GM19025 (cell line): ENCODE results near the gene MAFG.

Experiments
- ATAC-seq: cut with Tn5 transposase; IDR thresholded peaks from one replicate; pipeline ENCODE4 v1.9.1; 2021; ENCODE audit warnings: mild to moderate bottlenecking, low read depth, moderate library complexity; ENCODE audit not compliant: unreplicated experiment

The MAFG gene

DNA sequence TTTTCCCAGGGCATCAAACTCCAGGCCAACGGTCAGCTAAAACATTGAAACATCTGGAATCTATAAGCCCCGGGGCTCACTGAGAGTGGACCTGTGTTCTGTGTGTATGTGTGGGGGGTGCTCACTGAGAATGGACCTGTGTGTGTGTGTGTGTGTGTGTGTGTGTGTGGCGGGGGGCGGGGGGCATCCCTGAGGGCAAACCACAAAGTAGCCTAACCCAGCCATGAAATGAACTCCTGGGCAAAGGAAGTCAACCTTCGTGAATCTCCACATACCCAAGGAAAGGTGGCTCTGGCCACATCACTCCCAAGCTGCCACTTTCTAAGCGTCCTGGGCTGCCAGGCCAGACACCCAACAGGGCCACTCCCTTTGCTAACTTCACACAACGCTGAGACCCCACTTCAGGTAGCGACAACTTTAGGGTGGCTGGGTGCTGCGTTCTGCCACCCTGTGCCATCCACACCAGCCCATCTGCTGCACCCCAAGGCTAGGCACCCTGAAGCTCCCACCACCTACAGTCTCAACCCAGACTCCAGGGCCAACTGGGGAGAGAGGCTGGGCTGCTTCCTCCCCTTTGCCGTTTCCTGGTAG is 1.6 kb downstream of the MAFG start:
- no peak for ATAC-seq

DNA sequence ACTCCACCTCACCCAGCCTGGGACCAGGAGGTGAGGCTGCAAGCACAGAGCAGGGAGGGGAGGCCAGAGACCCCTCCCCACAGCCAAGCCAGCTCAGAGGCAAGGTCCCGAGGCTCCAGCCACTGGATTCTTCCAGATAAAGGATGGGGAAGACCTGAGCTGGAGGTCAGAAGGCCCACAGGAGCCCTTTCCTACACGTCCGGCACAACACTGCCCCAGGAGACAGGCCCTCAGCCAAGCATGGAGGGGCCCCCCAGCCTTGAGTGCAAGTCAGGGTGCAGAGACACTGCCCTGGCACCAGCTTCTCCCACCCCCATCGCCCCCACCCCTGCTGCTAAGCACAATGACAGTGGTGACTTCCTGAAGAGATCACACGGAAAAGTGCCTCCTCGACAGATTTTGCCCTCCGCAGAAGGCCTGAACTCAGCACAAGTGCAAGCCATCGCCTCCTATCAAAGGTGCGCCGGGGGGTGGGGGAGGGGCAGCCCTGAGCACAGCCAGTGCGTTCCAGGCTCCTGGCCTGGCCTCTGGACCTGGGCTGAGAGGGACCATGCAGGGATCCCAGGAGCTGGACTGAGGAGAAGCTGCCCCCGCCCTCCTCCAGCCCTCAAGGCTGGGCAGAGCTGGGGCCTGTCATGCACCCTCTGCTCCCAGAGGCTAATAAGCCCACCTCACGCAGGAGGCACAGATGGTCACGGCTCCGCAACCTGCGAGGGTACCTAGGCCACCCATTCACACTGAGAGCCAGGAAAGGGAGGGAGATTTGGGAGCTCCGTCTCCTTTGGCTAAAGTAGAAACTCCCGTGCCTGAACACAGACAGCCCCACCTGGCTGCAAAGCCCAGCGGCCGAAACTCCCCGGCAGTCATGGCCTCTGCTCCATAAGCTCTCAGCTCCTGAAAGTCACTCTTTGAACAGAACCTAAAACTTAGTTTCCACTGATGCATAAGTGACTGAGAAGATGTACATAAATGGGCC is 2.7 kb downstream of the MAFG start:
- ATAC-seq: no peak

DNA sequence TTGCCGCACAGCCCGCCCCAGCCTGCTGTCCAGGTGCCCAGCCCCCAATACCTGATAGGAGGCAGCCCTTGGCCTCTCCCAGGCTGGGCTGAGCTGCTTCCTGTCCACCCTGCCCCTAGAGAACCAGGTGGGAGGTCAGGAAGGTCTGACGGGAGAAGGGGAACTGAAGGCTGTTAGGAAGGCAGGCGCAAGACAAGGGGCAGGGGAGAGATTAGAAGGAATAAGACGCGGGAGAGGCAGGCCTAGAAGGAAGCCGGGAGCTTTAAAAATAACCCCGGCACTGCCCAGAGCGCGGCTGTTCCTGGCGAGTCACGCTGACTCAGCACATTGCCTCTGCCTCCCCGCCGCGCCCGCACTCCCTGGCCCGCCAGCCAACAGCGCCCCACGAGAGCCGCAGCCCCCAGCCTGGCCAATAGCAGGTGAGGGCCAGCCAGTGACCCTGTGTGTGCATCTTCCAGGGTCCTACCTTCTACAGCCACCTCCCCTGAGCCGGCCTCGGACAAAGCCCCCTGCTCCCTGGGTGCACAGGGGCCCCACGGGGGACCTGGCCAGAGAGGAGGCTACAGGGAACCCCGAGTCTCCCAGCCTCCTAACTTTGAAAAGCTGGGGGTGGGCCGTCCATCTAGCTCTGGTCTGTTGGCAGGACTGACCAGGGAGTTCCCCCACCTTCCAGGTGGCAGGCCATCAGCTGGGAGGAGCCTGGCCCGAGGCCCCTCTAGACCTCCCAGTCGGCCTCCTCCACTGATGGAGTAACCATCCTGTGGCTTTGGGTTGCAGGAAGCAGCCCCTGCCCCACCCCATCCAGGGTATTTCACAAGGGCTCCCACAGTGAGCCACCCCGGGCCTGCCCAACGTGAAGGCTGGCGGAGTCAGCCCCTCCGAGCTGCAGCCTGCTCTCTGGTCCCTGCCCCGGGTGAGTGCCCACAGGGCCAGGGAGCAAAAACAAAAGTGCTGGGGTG is 4.0 kb downstream of the MAFG start:
- ATAC-seq: no peak

DNA sequence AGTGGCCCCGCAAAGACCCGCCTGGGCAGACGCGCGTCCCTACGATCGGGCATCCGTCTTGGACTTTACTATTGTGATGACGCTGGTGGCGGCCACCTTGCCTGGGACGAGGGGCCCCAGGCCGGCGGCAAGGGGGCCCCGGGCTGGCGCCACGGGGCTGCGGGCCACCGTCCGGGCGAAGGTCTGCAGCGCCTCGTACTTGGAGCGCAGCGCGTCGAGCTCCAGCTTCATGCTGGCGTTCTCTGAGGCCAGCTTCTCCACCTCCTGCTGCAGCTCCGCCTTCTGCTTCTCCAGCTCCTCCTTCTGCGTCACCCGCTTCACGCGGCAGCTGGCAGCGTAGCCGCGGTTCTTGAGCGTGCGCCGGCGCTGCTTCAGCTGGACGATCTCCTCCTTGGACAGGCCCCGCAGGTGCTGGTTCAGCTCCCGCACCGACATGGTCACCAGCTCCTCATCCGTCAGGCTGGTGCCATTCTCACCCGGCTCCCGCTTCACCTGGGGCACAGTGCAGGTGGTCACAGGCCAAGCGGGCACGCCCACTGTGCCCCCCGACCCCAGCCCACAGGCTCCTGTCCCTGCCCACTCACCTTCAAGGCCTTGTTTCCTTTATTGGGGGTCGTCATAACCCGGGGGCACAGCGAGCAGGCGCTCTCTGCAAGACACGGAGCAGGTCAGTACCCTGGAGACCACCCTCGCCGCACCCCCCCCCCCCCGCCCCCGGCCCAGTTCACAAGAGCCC is 4.8 kb downstream of the MAFG start:
- ATAC-seq: no peak

DNA sequence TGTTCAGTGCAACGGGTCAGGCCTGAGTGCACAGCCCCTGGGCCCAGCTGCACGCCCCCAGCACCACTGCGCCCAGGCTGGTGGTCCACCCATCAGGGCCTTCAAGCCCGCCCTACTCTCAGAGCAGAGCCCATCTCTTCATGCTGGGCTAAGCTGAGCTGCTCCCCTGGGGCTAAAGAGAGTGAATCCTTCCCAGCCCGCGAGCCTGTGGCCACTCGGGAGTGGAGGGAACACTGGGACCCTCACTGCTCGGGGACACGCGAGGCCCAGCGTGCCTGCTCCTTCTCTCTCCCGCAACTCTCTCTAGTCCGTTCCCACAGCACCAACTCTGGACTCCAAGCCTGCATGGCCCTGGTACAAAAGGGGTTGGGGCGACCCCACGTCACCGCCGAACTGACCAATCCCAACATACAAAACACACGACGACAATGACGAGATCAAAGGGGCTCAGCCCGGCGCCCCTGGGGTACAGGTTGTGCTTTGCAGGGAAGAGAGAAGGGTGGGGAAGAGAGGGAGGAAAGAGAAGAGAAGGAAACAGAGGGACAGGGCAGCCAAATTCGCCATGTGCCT is 5.5 kb downstream of the MAFG start:
- ATAC-seq: no peak

DNA sequence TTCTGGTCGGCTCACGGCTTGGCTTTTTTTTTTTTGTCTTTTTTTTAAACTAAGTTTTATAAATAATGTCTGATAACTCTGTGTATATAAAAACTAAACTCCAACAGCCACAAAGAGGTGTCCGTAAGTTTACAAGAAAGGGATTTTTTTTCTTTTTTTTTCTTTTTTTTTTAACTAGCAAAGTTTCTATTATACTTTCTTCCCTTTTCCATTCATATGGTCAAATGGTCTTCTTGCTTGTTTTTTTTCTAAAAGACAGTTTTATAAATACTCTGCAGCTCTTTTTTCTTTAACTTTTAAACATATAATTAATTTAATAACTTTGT is 6.0 kb downstream of the MAFG start:
- ATAC-seq: no peak

DNA sequence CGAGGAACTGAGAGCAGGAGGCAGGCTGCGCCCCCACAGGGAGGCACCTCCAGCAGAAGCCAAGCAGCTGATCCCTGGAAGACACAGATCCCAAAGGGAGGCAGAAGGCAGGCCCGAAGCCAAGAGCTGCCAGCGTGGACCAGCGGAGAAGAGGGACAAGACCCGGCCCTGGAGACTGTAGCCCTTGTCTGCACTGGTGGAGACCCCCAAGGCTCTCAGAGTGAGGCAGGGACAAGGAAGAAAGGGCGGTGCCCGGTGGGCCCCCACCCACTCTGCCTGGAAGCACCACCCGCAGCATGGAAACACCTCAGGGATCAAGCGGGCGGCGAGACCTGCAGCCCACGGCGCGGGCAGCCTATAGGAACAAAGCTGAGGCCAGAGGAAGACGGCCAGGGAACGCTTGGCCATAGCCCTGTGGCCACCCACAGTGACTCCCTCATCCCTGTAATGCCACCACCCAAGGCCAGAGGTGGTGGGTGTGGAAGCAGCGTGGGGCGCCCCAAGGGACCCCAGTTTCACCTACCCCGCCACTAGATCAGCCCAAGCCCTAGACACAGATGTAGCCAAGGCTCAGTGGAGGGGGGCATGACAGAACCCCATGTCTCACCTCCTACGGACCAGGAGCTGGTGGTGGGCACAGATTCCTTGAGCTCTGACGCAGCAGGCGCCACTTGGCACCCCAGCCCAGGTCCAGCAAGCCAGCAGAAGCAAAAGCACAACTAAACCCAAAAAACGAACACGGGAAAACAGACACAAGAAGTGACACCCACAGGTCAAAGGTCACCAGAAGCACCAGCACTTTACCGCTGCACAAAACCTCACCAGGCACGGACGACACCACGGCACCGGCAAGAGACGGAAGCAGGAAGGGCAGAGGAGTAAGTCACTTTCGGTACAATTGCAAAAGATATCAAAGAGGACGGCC is 6.7 kb downstream of the MAFG start:
- no peak for ATAC-seq

DNA sequence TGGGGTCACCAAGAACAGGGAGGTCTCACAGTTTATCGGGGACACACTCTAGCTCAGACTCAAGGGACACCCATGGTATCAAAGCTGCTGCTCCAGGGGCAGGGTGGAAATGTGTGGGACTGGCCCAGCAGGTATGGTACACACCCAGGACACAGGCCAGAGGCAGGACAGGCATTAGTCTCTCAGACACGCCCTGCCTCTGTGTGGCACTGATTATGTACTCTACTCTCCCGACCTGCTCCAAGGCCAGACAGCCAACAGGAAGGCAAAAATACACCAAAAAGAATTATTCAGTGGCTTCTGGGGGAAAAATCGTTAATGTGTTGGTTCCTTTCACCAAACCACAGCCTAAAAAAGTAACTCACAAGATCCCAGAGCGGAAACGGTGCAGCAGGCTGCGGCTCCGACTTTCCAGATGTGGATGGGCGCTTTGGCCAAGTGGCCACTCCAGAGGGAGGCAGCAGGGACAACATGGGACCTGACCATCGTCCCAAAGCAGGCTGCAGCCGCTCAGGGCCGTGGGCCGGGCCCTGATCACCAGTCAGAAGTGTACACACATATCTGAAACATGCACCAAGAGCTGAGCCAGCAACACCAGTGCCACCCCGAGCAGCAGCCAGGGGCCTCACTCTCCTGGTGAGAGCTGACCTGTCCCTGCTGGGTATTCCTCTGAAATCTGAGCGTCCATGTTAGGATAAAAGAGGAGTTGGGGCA is 8.5 kb downstream of the MAFG start:
- ATAC-seq: no peak

DNA sequence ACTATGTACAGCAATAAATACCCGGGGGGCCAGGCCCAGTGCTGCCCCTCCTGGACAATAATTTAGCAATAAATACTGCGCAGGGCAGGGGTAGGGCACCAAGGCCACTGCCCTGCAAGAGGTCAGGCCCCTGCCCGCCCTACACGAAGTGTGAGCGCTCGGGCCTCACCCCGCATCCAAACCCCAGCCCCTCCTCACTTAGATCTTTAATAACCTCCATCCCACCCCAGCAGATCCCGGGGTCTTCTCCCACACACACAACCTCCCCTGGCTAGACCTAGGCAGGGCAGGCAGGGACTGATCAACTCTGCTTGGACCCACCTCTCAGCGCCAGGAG is 9.2 kb downstream of the MAFG start:
- ATAC-seq: peak; percentile 24

DNA sequence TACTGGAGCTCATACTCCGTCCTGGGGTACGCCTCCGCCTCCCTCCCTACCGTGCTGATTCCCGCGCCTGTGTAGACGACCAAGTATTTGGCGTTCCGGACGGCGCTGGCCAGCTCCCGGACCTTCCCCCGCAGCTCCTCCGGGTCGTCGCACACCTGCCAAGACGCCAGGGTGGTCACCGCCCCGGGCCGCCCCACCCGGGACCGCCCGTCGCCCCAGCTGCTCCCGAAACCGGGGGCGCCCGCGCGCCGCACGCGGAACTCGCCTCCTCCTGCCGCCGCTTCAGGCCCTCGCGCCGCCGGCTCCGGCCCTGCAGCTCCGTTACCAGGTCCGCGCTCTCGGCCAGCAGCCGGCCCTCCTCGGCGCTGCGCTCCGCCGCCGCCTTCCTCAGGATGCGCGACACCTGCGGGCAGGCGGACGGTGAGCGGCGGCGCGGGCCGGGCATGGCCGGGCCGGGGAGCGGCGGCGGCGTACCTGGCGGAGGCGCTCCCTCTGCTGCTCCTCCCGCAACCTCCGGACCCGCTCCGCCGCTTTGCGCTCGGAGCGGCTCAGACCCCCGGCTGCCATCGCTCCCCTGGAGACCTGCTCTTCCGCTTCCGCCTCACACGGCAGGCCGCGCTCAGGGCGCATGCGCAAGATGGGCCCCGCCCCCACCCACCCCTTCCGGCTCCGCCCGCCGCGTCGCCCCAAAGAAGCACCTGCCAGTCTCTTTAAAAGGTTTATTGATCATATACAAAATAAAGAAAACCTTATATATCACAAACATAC is 9.8 kb downstream of the MAFG start, which contains the start of gene SIRT7:
Gene SIRT7, minus strand, starts transcription at position 612 of the 768 bp plus-strand sequence. Its CDS starts 45 bp downstream, at position 567.
- ATAC-seq: peak; percentile 70

DNA sequence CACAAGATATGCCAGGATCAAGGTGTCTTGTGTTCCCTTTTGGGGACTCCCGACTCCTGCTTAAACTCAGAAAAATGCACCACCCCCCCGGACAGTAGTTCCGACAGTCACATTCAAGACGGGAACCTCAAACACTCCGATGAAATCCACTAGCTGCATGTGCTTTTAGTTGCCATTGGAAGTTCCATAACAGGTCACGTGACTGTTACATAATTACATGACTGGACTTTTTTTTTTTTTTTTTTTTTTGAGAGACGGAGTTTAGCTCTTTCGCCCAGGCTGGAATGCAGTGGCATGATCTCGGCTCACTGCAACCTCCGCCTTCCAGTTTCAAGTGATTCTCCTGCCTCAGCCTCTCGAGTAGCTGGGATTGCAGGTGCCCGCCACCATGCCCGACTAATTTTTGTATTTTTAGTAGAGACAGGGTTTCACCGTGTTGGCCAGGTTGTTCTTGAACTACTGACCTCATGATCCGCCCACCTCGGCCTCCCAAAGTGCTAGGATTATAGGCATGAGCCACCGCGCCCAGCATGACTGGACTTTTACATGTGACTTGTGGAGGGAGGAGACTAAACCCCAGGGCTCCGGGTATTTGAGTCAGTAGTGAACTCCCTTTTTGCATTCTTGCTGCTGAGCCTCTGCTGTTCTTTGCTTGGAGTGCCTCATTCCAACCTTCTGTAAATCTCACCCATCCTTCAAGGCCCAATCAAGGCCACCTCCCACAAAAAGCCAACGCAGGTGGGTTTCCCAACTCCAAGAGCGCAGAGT is 11.1 kb downstream of the MAFG start:
- ATAC-seq: no peak

DNA sequence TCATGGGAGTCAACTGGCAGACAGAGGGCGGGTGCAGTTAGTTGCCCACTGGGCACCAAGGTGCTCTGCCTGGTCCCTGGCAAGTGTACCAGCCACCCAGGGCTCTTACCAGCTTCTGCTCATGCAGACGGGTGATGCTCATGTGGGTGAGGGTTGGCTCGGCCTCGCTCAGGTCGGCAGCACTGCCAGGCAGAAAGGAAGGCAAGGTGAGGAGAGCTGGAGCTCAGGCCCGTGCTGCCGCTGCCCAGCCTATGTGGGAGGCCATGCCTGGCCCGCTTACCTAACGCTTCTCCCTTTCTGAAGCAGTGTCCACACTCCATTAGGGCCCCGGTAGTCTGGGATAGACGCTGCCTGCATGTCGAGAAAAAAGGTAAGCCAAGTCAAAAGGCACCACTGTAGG is 12.2 kb downstream of the MAFG start:
- no peak for ATAC-seq

DNA sequence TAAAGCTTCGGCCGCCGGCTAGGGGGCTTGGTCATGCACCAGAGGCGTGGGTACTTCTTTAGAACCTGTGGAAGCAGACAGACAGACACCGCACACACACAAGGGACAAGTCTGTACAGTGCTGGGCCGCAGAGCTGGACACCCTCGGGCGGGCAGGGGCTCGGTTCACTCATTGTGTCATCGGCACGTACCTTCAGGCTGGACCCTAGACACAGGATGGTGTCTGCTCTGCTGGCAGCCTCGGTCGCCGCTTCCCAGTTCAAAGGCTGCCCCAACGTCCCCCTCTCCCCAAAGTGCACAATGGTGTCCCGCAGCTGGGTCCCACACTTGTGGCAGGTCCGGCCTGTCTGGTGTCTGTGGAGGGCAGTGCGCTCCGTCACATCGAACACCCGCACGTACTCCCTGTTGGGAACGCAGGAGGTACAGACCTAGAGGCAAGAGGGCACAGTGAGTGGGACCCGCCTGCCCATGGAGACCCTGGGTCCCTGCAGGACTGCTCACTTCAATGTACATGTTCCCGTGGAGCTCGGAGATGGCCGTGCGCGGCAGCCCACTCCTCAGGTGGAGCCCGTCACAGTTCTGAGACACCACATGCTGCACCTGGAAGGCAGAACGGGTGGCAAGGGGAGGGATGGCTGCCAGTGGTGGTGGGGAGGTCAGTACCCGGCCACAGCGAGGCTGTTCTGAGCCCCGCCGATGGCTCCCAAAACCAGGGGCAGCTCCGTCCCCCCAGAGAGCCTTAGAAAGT is 13.3 kb downstream of the MAFG start:
- ATAC-seq: no peak

DNA sequence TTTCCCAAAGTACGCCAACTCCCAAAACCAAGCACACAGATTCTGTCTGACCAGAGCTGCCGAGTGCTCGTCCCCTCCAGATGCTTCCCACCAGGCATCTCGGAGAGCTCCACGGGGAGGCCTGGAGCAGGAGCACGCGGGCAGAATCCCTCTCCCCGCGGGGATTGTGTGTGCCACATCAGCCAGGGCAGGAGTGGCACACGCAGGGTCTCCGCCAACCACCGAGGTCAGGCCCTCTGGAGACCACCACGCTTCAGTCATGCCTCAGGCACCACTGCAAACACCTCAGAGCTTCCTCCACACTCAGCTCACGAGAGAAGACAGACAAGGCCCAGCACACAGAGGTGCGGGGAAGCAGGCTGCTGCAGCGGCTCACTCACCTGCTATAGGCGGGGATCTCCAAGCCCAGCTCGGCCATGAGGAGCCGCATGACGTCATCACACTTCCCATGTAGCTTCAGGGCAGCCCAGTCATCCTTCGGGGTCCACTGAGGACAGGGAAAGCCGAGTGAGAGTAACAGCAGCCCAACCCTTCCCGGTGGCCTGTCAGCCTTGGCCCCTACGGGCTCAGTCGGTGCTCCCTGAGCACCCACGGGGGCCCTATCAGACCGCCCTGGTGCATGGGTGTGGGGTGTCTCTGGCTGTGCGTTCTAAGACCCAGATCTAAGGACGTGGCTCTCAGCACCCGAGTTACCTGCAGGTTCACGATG is 14.0 kb downstream of the MAFG start:
- no peak for ATAC-seq

DNA sequence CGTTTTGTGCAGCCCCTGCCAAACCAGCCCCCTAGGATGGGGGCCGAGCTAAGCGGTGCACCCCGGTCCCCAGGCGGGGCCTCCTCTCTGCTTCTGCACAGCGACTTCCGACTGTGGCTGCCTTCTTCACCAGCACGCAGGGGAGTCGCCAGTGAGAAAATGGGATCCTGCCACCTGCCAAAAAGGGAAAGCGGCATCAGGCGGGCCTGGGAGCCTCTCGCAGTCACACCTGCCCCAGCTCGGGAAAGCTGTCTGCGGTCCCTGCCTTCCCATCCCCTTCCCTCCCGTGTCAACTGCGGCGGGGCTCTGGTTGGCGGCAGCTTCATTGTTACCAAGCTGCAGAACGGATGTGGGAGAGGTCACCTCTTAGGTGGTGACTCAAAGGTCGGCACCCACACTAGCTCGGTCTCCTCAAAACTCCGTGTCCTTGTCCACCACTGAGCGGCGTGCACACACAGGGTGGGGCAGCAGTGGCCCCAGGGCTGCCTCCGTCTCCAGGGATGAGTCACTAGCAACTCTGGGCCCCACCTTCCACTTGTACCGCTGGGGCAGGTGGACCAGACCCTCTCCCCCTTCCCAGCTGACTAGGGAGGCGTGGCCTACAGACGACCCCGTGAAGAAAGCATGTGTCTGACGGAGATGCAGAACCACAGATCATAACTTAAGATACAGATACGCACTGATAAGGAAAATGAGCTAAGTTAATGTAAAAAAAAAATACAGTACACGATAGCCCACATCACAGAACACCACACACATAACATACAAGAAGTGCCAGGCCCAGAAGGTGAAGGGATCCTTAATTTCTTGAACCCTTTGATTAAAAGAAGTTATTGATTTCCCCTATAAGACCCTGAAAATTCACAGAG is 14.9 kb downstream of the MAFG start:
- ATAC-seq: no peak
